ENCODE measurements around the gene JSRP1. TPM values are rescaled to one million over a fixed set of nuclear protein-coding genes. Genes with fewer than 3 reads are reported as not detected.

The JSRP1 gene
- total RNA-seq, 4 donors from 2014 or later: not detected

GRCh38 chr19:2249880-2250765, 6.1 kb downstream of the JSRP1 start:
- no peaks in the 10 kb centered on the region for H3K9me3 ChIP-seq
- no peak for TF ChIP-seq POLR2A (IDR thresholded peaks at IDR 0.05)
- no peak for TF ChIP-seq CTCF (IDR thresholded peaks at IDR 0.05)
- no peak overlapping the region for H3K4me3 ChIP-seq
- no peaks in the 10 kb centered on the region for H3K36me3 ChIP-seq
- intact Hi-C loops (cut with DNase I; ENCODE audit: low total_unique reads): no loop called here
- no peak for DNase-seq
- peaks cover 0 to 25% of the 10 kb centered on the region in 2 donors for H3K27me3 ChIP-seq
- peaks cover 0 to 30% of the 10 kb centered on the region in 2 donors for H3K4me1 ChIP-seq
- H3K27ac ChIP-seq: no peak overlapping the region

GRCh38 chr19:2249010-2249866, 7.0 kb downstream of the JSRP1 start, which contains the start of gene AMH:
AMH (plus strand) TSS chr19:2249323; CDS start chr19:2249333, 10 bp downstream.
- intact Hi-C loops (cut with DNase I; ENCODE audit: low total_unique reads): no loop called here
- DNase-seq: no peak
- peaks cover 0 to 30% of the 10 kb centered on the region in 2 donors for H3K4me1 ChIP-seq
- H3K36me3 ChIP-seq: no peaks in the 10 kb centered on the region
- no peak for TF ChIP-seq POLR2A (IDR thresholded peaks at IDR 0.05)
- no peak for TF ChIP-seq CTCF (IDR thresholded peaks at IDR 0.05)
- no peaks in the 10 kb centered on the region for H3K9me3 ChIP-seq
- no peak within 1 kb of the TSS for H3K4me3 ChIP-seq
- H3K27me3 ChIP-seq: peaks cover 0 to 25% of the 10 kb centered on the region in 2 donors
- no peak within 1 kb of the TSS for H3K27ac ChIP-seq

DNA sequence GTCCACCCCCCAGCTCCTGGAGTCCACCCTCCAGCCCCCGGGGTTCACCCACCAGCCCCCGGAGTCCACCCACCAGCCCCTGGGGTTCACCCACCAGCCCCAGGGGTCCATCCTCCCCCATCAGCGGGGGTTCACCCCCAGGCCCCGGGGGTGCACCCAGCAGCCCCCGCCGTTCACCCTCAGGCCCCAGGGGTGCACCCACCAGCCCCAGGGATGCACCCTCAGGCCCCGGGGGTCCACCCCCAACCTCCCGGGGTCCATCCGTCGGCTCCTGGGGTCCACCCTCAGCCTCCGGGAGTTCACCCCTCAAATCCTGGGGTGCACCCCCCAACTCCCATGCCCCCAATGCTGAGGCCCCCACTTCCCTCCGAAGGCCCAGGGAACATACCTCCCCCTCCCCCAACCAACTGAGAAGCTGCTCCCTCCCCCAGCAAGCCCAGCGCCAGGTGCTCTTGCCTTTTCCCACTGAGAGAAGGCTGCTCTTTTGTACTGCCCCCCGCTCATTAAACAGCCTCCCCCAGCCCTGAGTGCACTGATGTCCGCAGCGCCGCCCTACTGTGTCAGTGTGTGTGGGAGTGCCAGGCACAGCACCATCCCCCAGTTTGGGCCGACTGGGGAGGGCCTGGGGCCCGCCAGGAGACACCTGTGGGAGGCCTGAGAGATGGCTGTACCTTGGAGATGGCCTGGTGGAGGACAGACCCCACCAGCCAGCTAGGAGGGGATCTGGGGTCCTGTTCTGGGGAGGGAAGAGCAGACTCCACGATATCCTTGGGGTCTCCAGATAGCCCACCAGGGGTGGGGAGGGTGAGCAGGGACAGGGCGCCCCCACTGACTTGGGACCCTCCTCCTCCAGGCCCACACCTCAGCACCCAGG, 7.8 kb downstream of the JSRP1 start:
- H3K9me3 ChIP-seq: no peaks in the 10 kb centered on the region
- H3K27ac ChIP-seq: no peak overlapping the region
- intact Hi-C loops (cut with DNase I; ENCODE audit: low total_unique reads): no loop called here
- TF ChIP-seq CTCF (IDR thresholded peaks at IDR 0.05) (no peak), POLR2A (IDR thresholded peaks at IDR 0.05) (no peak)
- H3K4me3 ChIP-seq: no peak overlapping the region
- H3K36me3 ChIP-seq: no peaks in the 10 kb centered on the region
- peaks cover 0 to 27% of the 10 kb centered on the region in 2 donors for H3K4me1 ChIP-seq
- H3K27me3 ChIP-seq: peaks cover 0 to 25% of the 10 kb centered on the region in 2 donors
- DNase-seq: no peak

DNA sequence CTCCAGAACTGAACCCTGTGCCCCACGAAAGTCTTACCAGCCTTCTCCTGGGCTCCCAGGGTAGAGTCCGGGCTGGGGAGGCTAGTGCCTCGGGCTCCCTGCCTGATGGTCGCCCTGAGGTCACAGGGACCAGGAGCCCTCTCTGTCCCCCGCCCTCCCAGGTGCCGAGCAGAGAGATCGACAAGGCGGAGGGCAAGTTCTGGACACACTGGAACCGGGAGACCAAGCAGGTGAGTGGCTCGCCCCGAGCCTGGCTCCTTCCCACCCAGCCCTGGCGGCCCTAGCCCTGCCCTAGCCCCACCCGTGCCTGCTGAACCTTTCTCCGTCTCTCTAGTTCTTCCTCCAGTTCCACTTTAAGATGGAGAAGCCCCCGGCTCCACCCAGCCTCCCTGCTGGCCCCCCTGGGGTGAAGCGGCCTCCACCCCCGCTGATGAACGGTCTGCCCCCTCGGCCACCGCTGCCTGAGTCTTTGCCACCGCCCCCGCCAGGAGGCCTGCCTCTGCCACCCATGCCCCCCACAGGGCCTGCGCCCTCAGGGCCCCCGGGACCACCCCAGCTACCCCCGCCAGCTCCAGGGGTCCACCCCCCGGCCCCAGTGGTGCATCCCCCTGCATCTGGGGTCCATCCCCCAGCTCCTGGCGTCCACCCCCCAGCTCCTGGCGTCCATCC, 8.7 kb downstream of the JSRP1 start:
- TF ChIP-seq POLR2A (IDR thresholded peaks at IDR 0.05) (no peak), CTCF (IDR thresholded peaks at IDR 0.05) (no peak)
- Histone ChIP-seq H3K27me3 (peaks cover 0 to 22% of the 10 kb centered on the region in 2 donors), H3K36me3 (no peaks in the 10 kb centered on the region), H3K4me3 (no peak overlapping the region), H3K9me3 (no peaks in the 10 kb centered on the region), H3K27ac (no peak overlapping the region), H3K4me1 (peaks cover 0 to 19% of the 10 kb centered on the region in 2 donors)
- intact Hi-C loops (cut with DNase I; ENCODE audit: low total_unique reads): no loop called here
- DNase-seq: no peak
